ENCODE data around the gene HHIP. TPM values are rescaled to one million over a fixed set of nuclear protein-coding genes. Genes with fewer than 3 reads are reported as not detected.

Gene HHIP
- total and polyA plus RNA-seq, 2 of the 13 experiments (the other 11 are each of a cell fraction or from before 2014, with no cell fraction given): not detected

GRCh38 chr4:144787365-144788258 is 141.7 kb downstream of the HHIP start (continued):
- TF ChIP-seq REST (IDR thresholded peaks at IDR 0.05; ENCODE audit: borderline replicate concordance in 1 of 2, low read depth in 1 of 2, low read length in 2 of 2) (no peak), HMG20B (CRISPR knock-in tag; conservative IDR thresholded peaks at IDR 0.05) (no peak), SMC3 (IDR thresholded peaks at IDR 0.05; ENCODE audit: low read length) (peak; percentile 34; the same call in 1 of the 2 replicates), ZBTB40 (IDR thresholded peaks at IDR 0.05) (no peak), ZBTB40 (CRISPR knock-in tag; IDR thresholded peaks at IDR 0.05) (no peak), HMGA1 (CRISPR knock-in tag; conservative IDR thresholded peaks at IDR 0.05) (no peak), HOXA9 (CRISPR knock-in tag; IDR thresholded peaks at IDR 0.05; ENCODE audit: borderline replicate concordance) (no peak)

Data from HepG2 (cell line).